ENCODE data around the gene HILPDA.

DNA sequence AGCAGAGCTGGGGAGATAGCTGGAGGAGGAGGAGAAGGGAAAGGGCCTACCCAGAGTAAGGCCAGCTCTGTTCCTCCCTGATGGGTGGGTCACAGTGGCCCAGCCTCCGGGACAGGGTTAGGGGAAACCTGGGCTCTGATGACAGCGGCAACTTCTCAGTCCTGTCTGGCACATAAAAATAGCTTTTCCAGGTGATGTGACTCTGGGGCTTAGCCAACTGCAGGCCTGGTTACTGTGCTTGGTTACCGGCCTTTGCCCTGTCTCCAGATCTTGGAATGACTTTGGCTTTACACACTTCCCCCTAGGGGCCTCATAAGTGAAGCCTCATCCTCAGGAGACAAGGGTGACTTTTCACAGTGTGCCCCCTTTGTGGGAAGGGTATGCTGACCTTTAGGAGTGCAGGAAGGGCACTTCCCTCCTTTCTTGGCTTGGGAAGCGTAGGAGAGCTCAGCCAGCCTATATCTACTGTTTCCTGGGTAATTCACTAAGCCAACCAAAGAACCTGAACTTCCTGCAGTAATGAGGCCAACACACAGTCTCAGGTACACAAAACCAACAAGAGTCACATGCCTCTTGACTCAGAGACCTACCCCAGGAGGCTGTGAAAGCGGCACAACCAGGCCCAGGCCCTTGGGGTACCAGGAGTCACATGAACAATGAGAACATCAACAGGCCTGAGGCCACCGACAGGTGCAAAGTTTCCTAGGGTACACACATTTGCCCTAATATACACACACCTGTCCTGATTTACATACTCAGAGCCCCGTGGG is 11.7 kb upstream of the HILPDA start:
- TF ChIP-seq POLR2A (IDR thresholded peaks at IDR 0.05; ENCODE audit: low read length) (no peak), GATA1 (IDR thresholded peaks at IDR 0.05; ENCODE audit: low read depth, low read length) (no peak)
